SKM-1 treated with dmso at 0.1 percent for 144 hours (cell line): ENCODE data around the gene DNM3.
"Not testable (repeated sequence)": the region's sequence is repeated elsewhere in the genome, so short reads cannot be mapped to it uniquely, and the experiment has no call there.

Experiments
- DNase-seq: peaks from one replicate; lab custom pipeline; 2025; ENCODE audit not compliant: unreplicated experiment; lab: John Stamatoyannopoulos, UW

The DNM3 gene

GRCh38 chr1:172018727-172019311 lies 177.5 kb downstream of the DNM3 start:
- no peak for DNase-seq

GRCh38 chr1:172019976-172020375 lies 178.7 kb downstream of the DNM3 start:
- DNase-seq, result no peak

GRCh38 chr1:172024516-172024915 lies 183.2 kb downstream of the DNM3 start:
- no peak for DNase-seq

- not testable (repeated sequence) for DNase-seq
Observed at GRCh38 chr1:172024944-172025738, 183.8 kb downstream of the DNM3 start.

GRCh38 chr1:172040466-172040865 lies 199.2 kb downstream of the DNM3 start:
- DNase-seq, result no peak

GRCh38 chr1:172041102-172041501 lies 199.8 kb downstream of the DNM3 start:
- no peak for DNase-seq

- DNase-seq, result no peak
Observed at GRCh38 chr1:172041742-172042141, 200.4 kb downstream of the DNM3 start.

- DNase-seq, result no peak
Observed at GRCh38 chr1:172043900-172044299, 202.6 kb downstream of the DNM3 start.

GRCh38 chr1:172051898-172052297 lies 210.6 kb downstream of the DNM3 start:
- no peak for DNase-seq

- DNase-seq, result no peak
Observed at GRCh38 chr1:172054172-172054571, 212.9 kb downstream of the DNM3 start.

GRCh38 chr1:172055816-172056419 lies 214.6 kb downstream of the DNM3 start:
- DNase-seq, result not testable (repeated sequence)

- DNase-seq, result no peak
Observed at GRCh38 chr1:172068334-172068733, 227.0 kb downstream of the DNM3 start.

GRCh38 chr1:172069051-172069450 lies 227.8 kb downstream of the DNM3 start:
- no peak for DNase-seq

- no peak for DNase-seq
Observed at GRCh38 chr1:172069534-172069933, 228.2 kb downstream of the DNM3 start.

- no peak for DNase-seq
Observed at GRCh38 chr1:172070055-172070454, 228.8 kb downstream of the DNM3 start.

- DNase-seq, result no peak
Observed at GRCh38 chr1:172071746-172072145, 230.4 kb downstream of the DNM3 start.

GRCh38 chr1:172079859-172080258 lies 238.6 kb downstream of the DNM3 start:
- not testable (repeated sequence) for DNase-seq

- DNase-seq, result no peak
Observed at GRCh38 chr1:172083191-172083590, 241.9 kb downstream of the DNM3 start.

GRCh38 chr1:172084876-172085275 lies 243.6 kb downstream of the DNM3 start:
- DNase-seq, result no peak

- DNase-seq, result no peak
Observed at GRCh38 chr1:172085317-172085716, 244.0 kb downstream of the DNM3 start.

- DNase-seq, result no peak
Observed at GRCh38 chr1:172086137-172086536, 244.8 kb downstream of the DNM3 start.

GRCh38 chr1:172088256-172088655 lies 247.0 kb downstream of the DNM3 start:
- DNase-seq, result no peak
